Skeletal muscle tissue (tissue), 4 donors: Measurements from ENCODE around the gene AKT2. TPM values are rescaled to one million over a fixed set of nuclear protein-coding genes. Genes with fewer than 3 reads are reported as not detected.

Experiments used
- H3K27ac ChIP-seq: one replicate; pipeline ENCODE4 v1.7.0; 2013; ENCODE audit warnings: mild to moderate bottlenecking, low read depth, low read length, inconsistent platforms
- H3K27me3 ChIP-seq, 3 donors: one replicate each; pipeline ENCODE4 v1.7.0; 2013; ENCODE audit warnings: low read length in 3 of 3; ENCODE audit not compliant: control insufficient read depth in 3 of 3, insufficient read depth in 3 of 3
- H3K36me3 ChIP-seq, 3 donors: one replicate each; pipeline ENCODE4 v1.7.0; 2013; ENCODE audit warnings: low read length in 3 of 3; ENCODE audit not compliant: control insufficient read depth in 3 of 3, insufficient read depth in 3 of 3
- H3K4me1 ChIP-seq, 3 donors: one replicate each; pipeline ENCODE4 v1.7.0; 2013; ENCODE audit warnings: low read length in 3 of 3, mild to moderate bottlenecking in 3 of 3; ENCODE audit not compliant: control insufficient read depth in 3 of 3, insufficient read depth in 3 of 3
- H3K4me3 ChIP-seq, 3 donors: one replicate each; pipeline ENCODE4 v1.7.0; 2013; ENCODE audit warnings: low read length in 3 of 3
- H3K9ac ChIP-seq, 3 donors: one replicate each; pipeline ENCODE4 v1.7.0; 2013; ENCODE audit warnings: low read length in 3 of 3, mild to moderate bottlenecking in 3 of 3, moderate library complexity in 2 of 3, low read depth in 1 of 3
- H3K9me3 ChIP-seq, 3 donors: one replicate each; pipeline ENCODE4 v1.7.0; 2013; ENCODE audit warnings: low read length in 3 of 3; ENCODE audit not compliant: control insufficient read depth in 3 of 3
- total RNA-seq: library from RNA; depleted of rRNA; stranded (reverse); fragments of >200 nt; gene quantifications from one replicate; pipeline ENCODE4 v1.2.3, GENCODE V29; 2014
- donor health status: Osteomylitis.

AKT2 gene
- total RNA-seq, 1 donor from 2014 or later = 91.3 TPM

GRCh38 chr19:40303765-40304164, 18.6 kb upstream of the AKT2 start:
- Histone ChIP-seq H3K4me3 (no peak overlapping the region), H3K27me3 (no peaks in the 10 kb centered on the region), H3K27ac (no peak overlapping the region), H3K4me1 (no peaks in the 10 kb centered on the region), H3K9ac (no peak overlapping the region), H3K9me3 (no peaks in the 10 kb centered on the region), H3K36me3 (no peaks in the 10 kb centered on the region)

- H3K27ac ChIP-seq = no peak overlapping the region
These were observed 17.3 kb upstream of the AKT2 start for GRCh38 chr19:40302224-40303011.

DNA sequence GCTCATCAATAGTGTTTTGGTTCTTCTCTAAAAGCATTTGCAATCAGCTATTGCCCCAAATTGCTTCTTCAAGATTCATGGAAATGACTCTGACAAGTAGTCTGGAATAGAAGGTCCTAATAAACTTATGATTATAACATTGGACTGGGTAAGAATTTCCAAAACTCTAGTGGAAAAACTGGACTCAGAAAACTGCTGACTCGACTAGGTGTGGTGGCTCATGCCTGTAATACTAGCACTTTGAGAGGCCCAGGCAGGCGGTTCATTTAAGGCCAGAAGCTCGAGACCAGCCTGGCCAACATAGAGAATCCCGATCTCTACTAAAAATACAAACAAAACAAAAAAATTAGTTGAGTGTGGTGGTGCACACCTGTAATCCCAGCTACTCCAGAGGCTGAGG, 15.5 kb upstream of the AKT2 start:
- Histone ChIP-seq H3K9ac (no peak overlapping the region), H3K9me3 (no peaks in the 10 kb centered on the region), H3K27me3 (no peaks in the 10 kb centered on the region), H3K4me1 (no peaks in the 10 kb centered on the region), H3K36me3 (no peaks in the 10 kb centered on the region), H3K27ac (no peak overlapping the region), H3K4me3 (no peak overlapping the region)

More at GRCh38 chr19:40302224-40303011, 17.3 kb upstream of the AKT2 start:
- Histone ChIP-seq H3K9me3 (no peaks in the 10 kb centered on the region), H3K4me1 (no peaks in the 10 kb centered on the region), H3K4me3 (no peak overlapping the region), H3K36me3 (no peaks in the 10 kb centered on the region), H3K9ac (no peak overlapping the region), H3K27me3 (no peaks in the 10 kb centered on the region)

GRCh38 chr19:40298026-40298425, 12.9 kb upstream of the AKT2 start:
- Histone ChIP-seq H3K27me3 (no peaks in the 10 kb centered on the region), H3K27ac (no peak overlapping the region), H3K9ac (no peak overlapping the region), H3K36me3 (no peaks in the 10 kb centered on the region), H3K4me3 (no peak overlapping the region), H3K4me1 (no peaks in the 10 kb centered on the region), H3K9me3 (no peaks in the 10 kb centered on the region)

DNA sequence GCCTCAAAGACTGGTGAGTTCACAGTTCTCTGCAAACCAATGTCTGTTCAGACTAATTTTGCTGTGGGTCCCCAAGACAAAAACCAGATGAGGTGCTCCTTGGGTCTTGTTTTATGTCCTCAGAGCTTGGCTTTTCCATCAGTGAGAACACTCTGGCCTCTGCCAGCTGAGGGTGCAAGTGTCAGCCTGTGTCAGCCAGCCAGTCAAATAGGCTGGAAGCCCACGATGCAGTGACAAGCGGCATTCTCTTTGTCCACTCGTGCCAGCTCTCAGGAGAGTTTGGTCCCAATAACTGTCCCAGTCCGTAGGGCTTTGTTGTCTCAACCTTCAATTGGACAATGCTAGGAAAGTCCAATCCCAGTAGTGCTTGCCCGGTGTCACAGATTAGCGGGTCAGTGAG, 9.4 kb upstream of the AKT2 start:
- H3K27me3 ChIP-seq = no peaks in the 10 kb centered on the region
- no peaks in the 10 kb centered on the region for H3K9me3 ChIP-seq
- no peak overlapping the region for H3K27ac ChIP-seq
- H3K9ac ChIP-seq = no peak overlapping the region
- no peak overlapping the region for H3K4me3 ChIP-seq
- H3K36me3 ChIP-seq = no peaks in the 10 kb centered on the region
- H3K4me1 ChIP-seq = no peaks in the 10 kb centered on the region

DNA sequence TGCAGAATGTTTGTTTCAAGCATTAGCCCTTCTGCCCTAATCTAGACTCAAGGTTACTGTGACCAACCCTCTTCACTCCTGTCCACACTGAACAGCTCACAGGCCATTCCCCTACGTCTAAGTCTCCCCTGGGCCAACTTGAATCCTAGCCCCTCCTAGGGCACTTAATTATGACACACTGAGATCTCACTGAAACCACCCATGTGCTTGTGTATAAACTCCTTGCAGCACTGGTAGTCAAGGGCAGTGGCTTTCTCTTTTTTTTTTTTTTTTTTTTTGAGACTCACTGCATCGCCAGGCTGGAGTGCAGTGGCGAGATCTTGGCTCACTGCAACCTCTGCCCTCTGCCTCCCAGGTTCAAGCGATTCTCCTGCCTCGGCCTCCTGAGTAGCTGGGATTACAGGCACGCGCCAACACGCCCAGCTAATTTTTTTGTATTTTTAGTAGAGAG, 1.9 kb upstream of the AKT2 start:
- H3K9ac ChIP-seq = peak overlapping the region in 1 of 3 donors; percentile 94
- H3K9me3 ChIP-seq = no peaks in the 10 kb centered on the region
- no peak overlapping the region for H3K27ac ChIP-seq
- H3K27me3 ChIP-seq = no peaks in the 10 kb centered on the region
- H3K36me3 ChIP-seq = peaks cover 0 to 3% (median 0%) of the 10 kb centered on the region in 3 donors
- H3K4me3 ChIP-seq = no peak overlapping the region
- peaks cover 24 to 34% (median 29%) of the 10 kb centered on the region in 3 donors for H3K4me1 ChIP-seq

- H3K9me3 ChIP-seq = no peaks in the 10 kb centered on the region
- H3K4me3 ChIP-seq = peak overlapping the region in 1 of 3 donors; percentile 71
- peak overlapping the region; percentile 95 for H3K27ac ChIP-seq
- H3K36me3 ChIP-seq = peaks cover 0 to 3% (median 0%) of the 10 kb centered on the region in 3 donors
- H3K9ac ChIP-seq = peak overlapping the region; percentile 66 to 94 (median 80)
- no peaks in the 10 kb centered on the region for H3K27me3 ChIP-seq
- peaks cover 30 to 40% (median 35%) of the 10 kb centered on the region in 3 donors for H3K4me1 ChIP-seq
These were observed 1.3 kb upstream of the AKT2 start for GRCh38 chr19:40286235-40286970.

DNA sequence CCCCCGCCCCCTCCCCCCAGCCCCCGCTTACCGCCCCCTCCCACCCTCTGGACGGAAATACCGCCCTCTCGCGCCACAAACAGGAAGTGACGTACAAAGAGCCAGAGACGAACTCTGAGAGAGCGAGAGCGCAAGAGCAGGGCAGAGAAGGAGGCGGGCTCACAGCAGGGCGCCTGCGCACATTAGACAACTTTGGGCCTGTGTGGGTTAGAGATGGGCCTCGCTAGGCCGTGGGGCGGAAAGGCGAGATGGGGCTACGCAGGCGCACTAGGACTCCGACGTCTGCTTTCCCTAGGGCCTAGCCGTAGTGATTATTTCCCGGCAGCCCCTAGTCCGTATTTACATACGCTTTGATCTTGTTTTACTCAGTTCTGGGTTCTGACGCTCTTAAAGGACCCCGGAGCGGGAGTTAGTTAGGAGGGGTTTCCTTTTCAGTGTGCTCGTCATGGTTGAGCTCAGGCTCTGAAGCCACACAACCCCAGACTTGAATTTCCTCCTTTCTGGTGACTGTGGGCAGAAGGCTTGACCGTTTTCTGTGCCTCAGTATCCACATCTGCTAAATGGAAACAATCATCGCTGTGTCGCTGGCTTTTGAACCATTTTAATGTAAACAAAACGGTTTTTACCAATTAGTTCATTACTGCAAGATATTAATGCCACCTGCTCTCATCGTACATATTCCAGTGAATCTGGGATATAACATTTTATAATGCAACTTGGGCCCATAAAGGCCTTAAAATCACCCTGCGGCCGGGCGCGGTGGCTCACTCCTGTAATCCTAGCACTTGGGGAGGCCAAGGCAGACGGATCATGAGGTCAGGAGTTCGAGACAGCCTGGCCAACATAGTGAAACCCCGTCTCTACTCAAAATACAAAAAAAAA, 449 bp upstream of the AKT2 start:
- H3K27me3 ChIP-seq = no peaks in the 10 kb centered on the region
- peak overlapping the region; percentile 95 for H3K27ac ChIP-seq
- H3K9ac ChIP-seq = peak overlapping the region; percentile 80 to 97 (median 96)
- H3K4me1 ChIP-seq = peaks cover 38 to 48% (median 43%) of the 10 kb centered on the region in 3 donors
- H3K9me3 ChIP-seq = no peaks in the 10 kb centered on the region
- peak overlapping the region; percentile 73 to 90 (median 86) for H3K4me3 ChIP-seq
- H3K36me3 ChIP-seq = peaks cover 0 to 3% (median 0%) of the 10 kb centered on the region in 3 donors

DNA sequence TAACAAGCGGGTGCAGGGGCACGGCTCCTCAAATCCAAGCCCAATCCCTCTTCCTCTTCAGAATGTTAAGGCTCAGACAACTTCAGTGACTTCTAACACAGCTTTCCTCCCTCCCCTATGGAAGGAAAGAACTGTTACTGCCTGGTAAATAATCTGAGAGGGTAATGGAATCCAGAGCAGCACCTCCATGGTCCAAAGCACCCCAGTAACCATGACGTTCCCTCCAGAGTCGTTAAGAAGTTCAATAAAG, 969 bp downstream of the AKT2 start:
- Histone ChIP-seq H3K27ac (peak overlapping the region; percentile 92), H3K4me1 (peaks cover 52 to 62% (median 58%) of the 10 kb centered on the region in 3 donors), H3K4me3 (peak overlapping the region; percentile 86 to 90 (median 90)), H3K27me3 (no peaks in the 10 kb centered on the region), H3K36me3 (peaks cover 0 to 3% (median 3%) of the 10 kb centered on the region in 3 donors), H3K9ac (peak overlapping the region; percentile 83 to 96 (median 90)), H3K9me3 (no peaks in the 10 kb centered on the region)
